Measurements from ENCODE around the gene PGLYRP2. TPM values are rescaled to one million over a fixed set of nuclear protein-coding genes. Genes with fewer than 3 reads are reported as not detected.
A peak's percentile ranks its signal among the peaks of the same experiment; 100 is the strongest.

The PGLYRP2 gene
- total and polyA plus RNA-seq, 7 donors, result 0.60 TPM; not detected in 6

DNA sequence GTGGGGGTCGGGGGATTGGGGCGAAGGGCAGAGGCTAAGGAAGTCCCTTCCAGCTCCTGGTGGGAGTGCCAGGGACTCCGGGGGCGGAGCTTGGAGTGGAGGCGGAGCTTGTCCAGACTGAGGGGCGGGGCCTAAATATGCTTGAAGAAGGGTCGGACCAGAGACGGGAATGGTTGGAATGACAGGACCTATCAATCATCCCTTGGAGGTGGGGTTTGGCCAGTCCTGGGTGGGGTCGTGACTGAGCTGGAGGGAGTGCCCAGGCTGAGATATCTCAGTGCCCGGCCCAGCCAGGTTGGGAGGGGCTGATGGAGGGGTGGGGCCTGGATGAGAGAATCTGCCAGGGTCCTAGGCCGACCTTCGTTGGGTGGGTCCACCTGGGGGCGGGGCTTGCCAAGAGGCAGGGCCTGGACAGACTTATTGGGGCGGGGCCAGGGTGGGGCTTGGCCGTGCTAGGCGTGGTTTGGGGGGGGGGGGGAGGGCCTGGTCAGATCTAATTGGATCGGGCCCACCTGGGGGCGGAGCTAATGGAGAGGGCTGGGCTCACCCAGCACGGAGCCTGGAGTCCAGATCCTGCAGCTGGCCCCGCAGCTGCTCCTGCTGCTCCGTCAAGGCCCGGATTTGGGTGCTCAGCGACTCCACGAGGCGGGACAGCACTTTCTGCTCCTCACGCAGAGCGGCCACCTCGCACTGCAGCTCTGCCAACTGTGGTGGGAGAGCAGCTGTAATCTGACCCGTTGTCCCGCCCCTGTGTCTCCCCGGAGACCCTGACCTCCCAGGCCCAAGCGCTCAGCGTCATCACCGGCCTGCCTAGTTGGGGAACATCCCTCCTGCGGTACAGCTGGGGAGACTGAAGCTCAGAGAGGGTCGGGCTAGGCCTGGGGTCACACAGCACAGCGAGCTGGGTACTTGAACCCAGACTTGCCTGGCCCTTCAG lies 26.9 kb downstream of the PGLYRP2 start:
- H3K36me3 ChIP-seq, result no peaks in the 10 kb centered on the region
- intact Hi-C loops (cut with DNase I), result loop anchor here (5.0 to 10.0 kb wide), 5 partner anchors 75 to 382 kb away; partner anchors contain the start of genes AKAP8, BRD4 and SYDE1
- H3K9me3 ChIP-seq, result no peaks in the 10 kb centered on the region
- peak; percentile 96 for DNase-seq
- peak overlapping the region; percentile 71 to 89 (median 83) for H3K27ac ChIP-seq
- TF ChIP-seq POLR2A (IDR thresholded peaks at IDR 0.05), result peak in 1 of 2 donors; percentile 28
- TF ChIP-seq, protein P1, sequence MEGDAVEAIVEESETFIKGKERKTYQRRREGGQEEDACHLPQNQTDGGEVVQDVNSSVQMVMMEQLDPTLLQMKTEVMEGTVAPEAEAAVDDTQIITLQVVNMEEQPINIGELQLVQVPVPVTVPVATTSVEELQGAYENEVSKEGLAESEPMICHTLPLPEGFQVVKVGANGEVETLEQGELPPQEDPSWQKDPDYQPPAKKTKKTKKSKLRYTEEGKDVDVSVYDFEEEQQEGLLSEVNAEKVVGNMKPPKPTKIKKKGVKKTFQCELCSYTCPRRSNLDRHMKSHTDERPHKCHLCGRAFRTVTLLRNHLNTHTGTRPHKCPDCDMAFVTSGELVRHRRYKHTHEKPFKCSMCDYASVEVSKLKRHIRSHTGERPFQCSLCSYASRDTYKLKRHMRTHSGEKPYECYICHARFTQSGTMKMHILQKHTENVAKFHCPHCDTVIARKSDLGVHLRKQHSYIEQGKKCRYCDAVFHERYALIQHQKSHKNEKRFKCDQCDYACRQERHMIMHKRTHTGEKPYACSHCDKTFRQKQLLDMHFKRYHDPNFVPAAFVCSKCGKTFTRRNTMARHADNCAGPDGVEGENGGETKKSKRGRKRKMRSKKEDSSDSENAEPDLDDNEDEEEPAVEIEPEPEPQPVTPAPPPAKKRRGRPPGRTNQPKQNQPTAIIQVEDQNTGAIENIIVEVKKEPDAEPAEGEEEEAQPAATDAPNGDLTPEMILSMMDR (IDR thresholded peaks at IDR 0.05), result no peak
- TF ChIP-seq POLR2AphosphoS5 (IDR thresholded peaks at IDR 0.05), result peak; percentile 81 to 98 (median 88)
- WGBS, 2 donors, result 13 to 51% methylated on average over 37 of the region's 37 CpGs
- peak overlapping the region; percentile 33 to 56 (median 53) for H3K4me3 ChIP-seq
- peaks cover 11 to 38% (median 31%) of the 10 kb centered on the region in 3 donors for H3K27me3 ChIP-seq
- H3K4me1 ChIP-seq, result peaks cover 0 to 45% (median 33%) of the 10 kb centered on the region in 4 donors

DNA sequence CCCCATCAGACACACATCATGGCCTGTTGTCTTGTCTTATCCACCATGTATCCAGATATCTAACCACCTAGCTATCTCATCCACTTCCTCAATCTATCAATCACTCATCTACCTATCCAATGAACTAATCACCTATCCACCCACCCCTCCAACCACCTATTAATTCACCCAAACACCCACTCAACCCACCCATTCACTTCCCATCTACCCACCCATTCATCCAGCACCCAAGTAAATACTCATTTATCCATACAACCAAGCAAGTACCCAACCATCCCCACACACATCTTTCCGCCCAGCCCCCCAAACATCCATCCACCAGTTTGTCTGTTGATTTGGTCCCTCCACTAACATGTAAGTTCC lies 28.8 kb downstream of the PGLYRP2 start:
- Histone ChIP-seq H3K27me3 (peaks cover 0 to 19% (median 12%) of the 10 kb centered on the region in 3 donors), H3K27ac (peak overlapping the region; percentile 81 to 89 (median 87)), H3K9me3 (no peaks in the 10 kb centered on the region), H3K36me3 (no peaks in the 10 kb centered on the region), H3K4me3 (no peak overlapping the region), H3K4me1 (peaks cover 0 to 37% (median 25%) of the 10 kb centered on the region in 4 donors)
- DNase-seq, result no peak
- intact Hi-C loops (cut with DNase I), result loop anchor here (5.0 to 10.0 kb wide), 5 partner anchors 73 to 384 kb away; partner anchors contain the start of genes AKAP8, BRD4 and SYDE1
- WGBS, 2 donors, result 88 to 93% methylated on average over 1 of the region's 1 CpG
- TF ChIP-seq, protein P1 (IDR thresholded peaks at IDR 0.05), result no peak
- TF ChIP-seq EP300 (IDR thresholded peaks at IDR 0.05) (no peak), POLR2AphosphoS5 (IDR thresholded peaks at IDR 0.05) (no peak), POLR2A (IDR thresholded peaks at IDR 0.05) (no peak)

DNA sequence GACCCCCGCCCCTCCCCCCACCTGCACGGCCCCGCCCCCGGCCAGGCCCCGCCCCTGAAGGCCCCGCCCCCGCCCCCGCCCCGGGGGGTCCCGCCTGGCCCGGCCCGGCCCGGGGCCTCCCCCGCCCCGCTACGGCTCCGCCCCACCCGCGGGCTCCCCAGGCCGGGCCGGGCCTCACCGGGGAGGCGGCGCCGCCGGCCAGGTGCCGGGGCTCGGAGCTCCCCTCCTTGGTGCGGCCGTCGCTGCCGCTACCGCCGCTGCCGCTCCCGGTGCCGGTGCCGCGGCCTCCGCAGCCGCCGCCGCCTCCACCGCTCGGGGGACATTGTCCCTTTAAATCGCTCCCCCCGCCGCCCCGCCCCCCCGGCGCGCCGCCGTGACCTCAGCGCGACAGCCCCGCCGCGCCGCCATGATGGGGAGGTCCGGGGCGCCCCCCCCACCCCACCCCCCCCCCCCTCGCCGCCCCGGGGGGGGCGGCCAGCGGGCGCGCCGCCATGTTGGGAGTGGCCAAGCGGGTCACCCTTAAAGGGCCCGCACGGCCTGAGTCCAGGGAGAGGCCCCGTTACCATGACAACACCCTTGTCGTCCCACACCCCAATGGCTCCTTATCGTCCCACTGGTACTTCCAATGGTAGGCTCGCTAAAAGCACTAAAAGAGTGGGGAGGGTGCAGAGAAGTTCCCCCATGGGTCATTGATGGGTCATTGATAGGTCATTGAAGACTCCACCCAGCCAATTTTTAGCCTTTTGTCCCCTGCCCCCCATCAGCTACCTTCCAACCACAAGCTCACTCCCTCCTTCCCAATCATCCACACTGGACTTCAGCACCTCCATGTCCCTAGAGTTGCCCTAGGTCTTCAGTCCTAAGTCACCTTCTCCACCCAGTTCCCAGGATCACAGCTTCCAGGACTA lies 29.4 kb downstream of the PGLYRP2 start, which contains the start of gene WIZ:
Gene WIZ (minus strand): TSS at position 337 of the 908 bp plus-strand sequence. CDS start 1,649 bp downstream, outside the sequence.
- H3K27ac ChIP-seq, result peak within 1 kb of the TSS; percentile 81 to 89 (median 87)
- H3K4me3 ChIP-seq, result peak within 1 kb of the TSS; percentile 76 to 96 (median 80)
- peak in 2 of 4 donors; percentile 20 to 46 for TF ChIP-seq POLR2AphosphoS5 (IDR thresholded peaks at IDR 0.05)
- no peak for TF ChIP-seq POLR2A (IDR thresholded peaks at IDR 0.05)
- peaks cover 0 to 5% (median 0%) of the 10 kb centered on the region in 4 donors for H3K36me3 ChIP-seq
- no peaks in the 10 kb centered on the region for H3K9me3 ChIP-seq
- H3K4me1 ChIP-seq, result peaks cover 0 to 37% (median 25%) of the 10 kb centered on the region in 4 donors
- intact Hi-C loops (cut with DNase I), result loop anchor here (2.0 to 10.0 kb wide), 7 partner anchors 17 to 385 kb away; partner anchors contain the start of genes AKAP8, AKAP8L, BRD4 and SYDE1
- DNase-seq, result peak; percentile 95
- 2% methylated on average over 76 of the region's 77 CpGs for WGBS, 2 donors
- peaks cover 0 to 13% (median 6%) of the 10 kb centered on the region in 3 donors for H3K27me3 ChIP-seq

DNA sequence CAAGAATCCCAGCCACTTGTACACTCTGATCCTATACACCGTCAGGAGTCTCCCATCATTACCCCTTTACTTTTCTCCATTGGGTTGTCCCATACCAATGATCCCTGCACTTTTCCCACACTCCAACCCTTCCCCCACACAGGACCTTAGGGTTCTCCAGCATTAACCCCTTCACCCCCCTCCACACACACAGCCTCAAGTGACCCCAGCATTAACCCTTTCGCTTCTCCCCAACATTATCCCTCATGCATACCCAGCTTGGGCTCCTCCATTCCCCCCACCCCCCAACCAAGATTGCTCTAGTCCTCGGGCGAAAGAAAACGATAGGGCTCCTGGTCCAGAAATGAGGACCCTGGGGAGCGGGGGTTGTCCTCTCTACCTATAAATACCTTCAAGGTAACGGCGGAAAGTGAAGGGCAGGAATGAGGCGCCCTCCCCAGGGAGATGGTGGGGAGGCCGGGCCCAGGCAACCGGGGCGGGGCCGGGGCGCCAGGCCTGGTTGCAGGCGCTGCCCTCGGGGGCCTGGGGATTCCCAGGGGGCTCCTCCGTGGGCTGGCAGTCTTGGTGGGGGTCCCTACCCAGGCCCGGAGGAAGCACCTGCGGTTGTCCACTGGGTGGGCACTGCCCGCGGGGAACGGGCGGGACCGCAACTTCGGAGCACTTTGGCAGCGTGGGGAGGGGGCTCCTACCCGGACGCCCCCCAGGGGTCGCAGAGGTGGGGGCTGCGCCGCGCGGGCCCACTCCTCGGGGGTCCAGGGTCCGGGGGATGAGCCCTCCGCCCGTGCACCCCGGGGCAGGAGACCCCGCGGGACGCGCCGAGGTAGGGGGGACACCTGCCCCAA lies 30.3 kb downstream of the PGLYRP2 start:
- no peak for DNase-seq
- intact Hi-C loops (cut with DNase I), result loop anchor here (2.0 kb wide), 2 partner anchors 16 to 30 kb away; partner anchors contain the start of gene AKAP8L
- no peak for TF ChIP-seq POLR2A (IDR thresholded peaks at IDR 0.05)
- TF ChIP-seq EP300 (IDR thresholded peaks at IDR 0.05), result no peak
- peaks cover 0 to 36% (median 25%) of the 10 kb centered on the region in 4 donors for H3K4me1 ChIP-seq
- WGBS, 2 donors, result 3 to 5% methylated on average over 43 of the region's 43 CpGs
- H3K27me3 ChIP-seq, result peaks cover 0 to 4% (median 0%) of the 10 kb centered on the region in 3 donors
- H3K27ac ChIP-seq, result peak overlapping the region; percentile 81 to 89 (median 87)
- no peaks in the 10 kb centered on the region for H3K9me3 ChIP-seq
- peaks cover 0 to 6% (median 0%) of the 10 kb centered on the region in 4 donors for H3K36me3 ChIP-seq
- peak overlapping the region; percentile 76 to 96 (median 80) for H3K4me3 ChIP-seq

Data from sigmoid colon (tissue), 7 donors.